OCI-LY7 (cell line): ENCODE measurements around the gene PIEZO1.

Source experiments
- CTCF ChIP-seq: fragments of 200-600 bp; sonication (generic); conservative IDR thresholded peaks from 2 replicates; pipeline ENCODE4 v1.5.1; 2014; ENCODE audit warnings: mild to moderate bottlenecking, antibody characterized with exemption, low read length, moderate library complexity, mixed read lengths
- EZH2phosphoT487 ChIP-seq: fragments of 200-600 bp; sonication (generic); IDR thresholded peaks from 2 replicates; pipeline ENCODE4 v1.6.1; 2018; ENCODE audit warnings: low read depth, borderline replicate concordance, mild to moderate bottlenecking, mixed run types, antibody characterized with exemption, low read length, moderate library complexity, mixed read lengths

- TF ChIP-seq CTCF (no peak), EZH2phosphoT487 (no peak)
These were observed 11.9 kb downstream of the PIEZO1 start for GRCh38 chr16:88772871-88773811.
